Measurements from ENCODE around the gene SMYD3.

DNA sequence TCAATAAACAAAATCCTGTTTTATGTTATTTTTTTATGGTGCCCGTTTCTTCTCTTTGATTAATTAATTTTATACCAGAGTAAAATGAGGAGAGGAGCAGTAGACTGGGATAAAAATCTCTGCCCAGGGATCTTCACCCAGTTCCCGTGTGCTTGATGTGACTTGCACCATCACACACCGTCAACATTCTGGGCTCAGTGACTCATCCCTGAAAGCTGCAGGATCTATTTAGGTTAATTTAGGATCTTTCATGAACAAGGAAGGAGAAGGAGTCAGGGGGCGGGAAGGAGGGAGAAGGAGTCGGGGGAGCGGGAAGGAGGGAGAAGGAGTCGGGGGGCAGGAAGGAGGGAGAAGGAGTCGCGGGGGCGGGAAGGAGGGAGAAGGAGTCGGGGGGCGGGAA lies 182.4 kb downstream of the SMYD3 start:
- TF ChIP-seq CTCF (IDR thresholded peaks at IDR 0.05; ENCODE audit: borderline replicate concordance, extremely low read depth, low read length, poor library complexity, severe bottlenecking), result no peak
- TF ChIP-seq EZH2 (IDR thresholded peaks at IDR 0.05; ENCODE audit: borderline replicate concordance, low read depth, low read length, severe bottlenecking), result no peak

Measured in DND-41 (cell line).